GM21529 (cell line): ENCODE measurements around the gene SNAP25.

Experiments
- ATAC-seq: cut with Tn5 transposase; IDR thresholded peaks from one replicate; pipeline ENCODE4 v1.9.1; 2021; ENCODE audit not compliant: unreplicated experiment

The SNAP25 gene

GRCh38 chr20:10216146-10216791 lies 2.4 kb upstream of the SNAP25 start:
- ATAC-seq = no peak

- ATAC-seq = no peak
These were observed 764 bp upstream of the SNAP25 start for GRCh38 chr20:10217721-10218410.

DNA sequence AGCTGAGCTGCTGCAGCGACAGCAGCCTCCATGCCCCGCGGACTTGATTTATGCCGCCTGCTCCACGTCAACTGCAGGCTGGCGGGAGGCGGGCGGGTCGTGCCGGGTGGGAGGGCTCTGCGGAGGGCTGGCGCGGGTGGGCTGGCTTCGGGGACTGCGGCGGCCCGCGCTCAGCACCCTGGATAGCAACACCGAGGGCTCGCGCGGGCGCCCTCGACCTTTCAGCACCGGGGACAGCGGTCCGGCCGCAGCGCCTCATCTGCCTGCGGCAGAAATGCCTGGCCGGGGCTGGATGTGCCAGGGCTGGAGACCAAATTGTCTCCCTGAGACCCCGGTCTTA lies 792 bp downstream of the SNAP25 start:
- ATAC-seq = no peak

- no peak for ATAC-seq
These were observed 1.5 kb downstream of the SNAP25 start for GRCh38 chr20:10219993-10220750.

DNA sequence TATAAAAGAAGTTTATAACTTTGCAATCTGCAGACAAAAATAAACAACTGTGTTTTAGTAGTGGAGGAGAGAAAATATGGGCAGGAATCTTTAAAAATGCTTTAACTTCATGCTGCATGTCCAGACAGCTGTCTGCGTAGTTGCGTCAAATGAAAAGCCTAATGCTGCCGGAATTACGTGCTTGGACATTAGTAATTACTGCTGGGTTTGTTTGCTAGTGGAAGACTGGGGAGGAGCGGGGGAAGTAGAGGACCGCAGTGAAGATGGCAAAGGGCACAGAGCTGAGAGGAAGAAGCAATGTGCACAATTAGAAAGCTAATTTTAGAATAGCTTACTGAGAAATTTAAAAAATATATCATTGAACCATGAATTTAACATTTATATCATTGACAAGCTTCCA lies 2.4 kb downstream of the SNAP25 start:
- no peak for ATAC-seq

DNA sequence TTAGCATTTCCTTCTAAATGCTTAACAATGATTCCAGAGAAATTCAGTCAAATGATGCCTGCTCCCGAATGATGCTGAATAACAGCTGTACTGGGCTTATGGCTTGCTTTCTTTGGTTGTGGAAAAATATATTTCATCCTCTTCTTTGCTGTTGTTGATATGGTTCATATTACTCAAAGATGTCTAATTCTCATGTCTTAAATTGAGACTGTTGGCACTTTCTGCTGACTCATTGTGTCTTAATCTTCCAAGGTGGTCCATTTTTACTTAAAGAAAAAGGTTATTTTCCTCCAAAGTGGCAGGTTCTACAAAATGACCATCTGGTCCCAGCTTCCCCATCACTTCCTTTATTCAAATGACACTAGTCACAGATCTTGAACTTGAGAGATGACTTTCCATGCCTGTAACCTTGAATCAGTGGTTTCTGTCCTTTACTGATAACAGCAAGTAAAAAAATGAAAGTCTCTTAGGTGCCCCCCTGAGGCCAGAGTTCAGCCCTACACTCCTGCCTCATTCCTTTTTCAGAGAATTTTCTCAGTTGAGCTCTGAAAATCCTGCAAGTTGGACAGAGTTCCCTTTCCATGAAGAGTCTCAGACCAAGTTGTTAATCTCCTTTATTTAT lies 6.9 kb downstream of the SNAP25 start:
- no peak for ATAC-seq

- no peak for ATAC-seq
These were observed 9.7 kb downstream of the SNAP25 start for GRCh38 chr20:10228330-10228729.

DNA sequence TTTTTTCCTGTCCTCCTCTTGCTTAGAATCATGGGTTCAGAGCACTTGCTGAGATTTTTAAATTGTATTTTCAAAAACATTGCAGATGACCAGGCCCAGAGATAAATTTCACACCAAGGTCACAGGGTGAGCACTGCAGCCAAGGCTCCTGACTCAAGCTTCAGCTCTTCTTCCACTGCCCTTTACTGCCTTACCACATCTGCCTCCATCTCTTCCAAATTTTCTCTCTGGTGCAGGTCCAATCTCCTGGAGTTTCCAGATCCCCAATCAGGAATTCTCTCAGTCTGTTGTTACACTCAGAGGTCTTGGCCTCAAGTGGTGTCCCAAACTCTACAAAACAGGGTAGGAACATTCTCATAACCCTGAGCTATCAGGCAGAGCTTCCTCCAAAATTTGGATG lies 12.7 kb downstream of the SNAP25 start:
- ATAC-seq = no peak

GRCh38 chr20:10236540-10237533 lies 18.2 kb downstream of the SNAP25 start:
- ATAC-seq = no peak

- no peak for ATAC-seq
These were observed 21.3 kb downstream of the SNAP25 start for GRCh38 chr20:10239954-10240353.

DNA sequence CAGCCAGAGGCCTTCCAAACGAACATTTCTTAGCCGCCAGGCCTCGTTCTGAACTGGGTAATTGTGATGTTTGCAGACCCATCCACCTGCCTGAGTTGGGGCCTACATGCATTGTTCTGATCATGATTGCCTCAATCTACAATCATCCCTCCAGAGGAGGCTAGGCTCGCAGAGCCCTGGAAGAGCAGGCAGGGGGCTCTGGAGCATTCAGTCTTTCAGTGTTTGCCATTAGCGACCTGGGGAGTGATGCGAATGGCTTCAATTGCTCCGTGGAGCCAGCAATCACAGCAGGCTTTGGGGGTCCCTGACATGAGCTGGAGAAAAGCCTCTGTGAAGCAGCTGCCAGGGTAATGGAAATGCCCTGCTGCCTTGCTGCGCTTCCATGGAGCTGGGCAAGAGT lies 22.0 kb downstream of the SNAP25 start:
- no peak for ATAC-seq

DNA sequence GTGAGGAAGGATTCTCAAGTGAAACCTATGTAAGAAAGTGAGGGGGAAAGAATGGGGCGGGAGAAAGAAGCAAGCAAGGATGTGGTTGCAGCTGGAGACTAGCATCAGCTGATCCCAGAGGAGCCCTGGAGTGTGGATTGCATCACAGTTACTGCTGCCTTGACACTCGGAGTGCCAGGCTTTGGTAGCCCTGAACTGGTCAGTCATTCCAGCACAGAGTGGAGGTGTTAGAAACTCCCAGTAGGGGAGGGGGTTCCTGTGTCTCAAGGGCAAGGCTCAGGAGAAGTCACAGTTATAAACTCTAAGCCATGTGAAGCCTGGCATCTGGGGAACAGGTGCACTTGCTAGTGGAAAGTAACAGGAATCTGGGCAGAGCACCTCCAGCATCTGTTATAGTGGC lies 23.5 kb downstream of the SNAP25 start:
- no peak for ATAC-seq

GRCh38 chr20:10247440-10247839 lies 28.8 kb downstream of the SNAP25 start:
- ATAC-seq = no peak

DNA sequence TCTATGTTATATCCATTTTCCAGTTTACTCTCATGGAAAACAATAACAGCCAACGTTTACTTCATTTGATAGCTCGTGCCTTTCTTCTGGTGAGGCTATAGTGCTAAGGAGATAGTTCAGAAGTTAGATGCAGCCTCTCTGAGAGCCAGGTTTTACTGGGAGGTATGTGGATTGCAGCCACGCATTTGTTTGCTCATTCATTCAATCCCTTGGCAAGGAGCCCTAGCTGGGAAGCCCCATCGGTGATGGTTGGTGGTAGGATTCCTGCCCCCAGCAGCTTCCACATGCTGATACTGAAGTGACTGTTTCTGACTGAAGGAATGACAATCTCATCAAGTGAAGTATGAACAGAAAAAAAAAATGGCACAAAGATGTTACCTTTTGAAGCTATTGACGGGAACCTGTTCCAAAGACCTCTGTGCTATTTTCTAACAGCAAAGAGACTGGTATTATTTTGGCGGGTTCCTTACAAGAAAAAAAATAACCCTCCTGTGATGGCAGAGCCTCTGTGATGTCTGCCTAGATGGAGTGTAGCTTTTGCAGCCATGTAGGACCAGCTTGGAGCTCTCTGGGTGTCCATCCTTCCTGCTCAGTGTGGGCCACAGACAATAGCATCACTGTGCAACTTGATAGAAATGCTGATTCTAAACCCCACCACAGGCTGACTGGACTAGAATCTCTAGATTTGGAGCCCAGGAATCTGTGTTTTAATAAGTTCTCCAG lies 30.6 kb downstream of the SNAP25 start:
- no peak for ATAC-seq

- no peak for ATAC-seq
These were observed 31.2 kb downstream of the SNAP25 start for GRCh38 chr20:10249822-10250221.

DNA sequence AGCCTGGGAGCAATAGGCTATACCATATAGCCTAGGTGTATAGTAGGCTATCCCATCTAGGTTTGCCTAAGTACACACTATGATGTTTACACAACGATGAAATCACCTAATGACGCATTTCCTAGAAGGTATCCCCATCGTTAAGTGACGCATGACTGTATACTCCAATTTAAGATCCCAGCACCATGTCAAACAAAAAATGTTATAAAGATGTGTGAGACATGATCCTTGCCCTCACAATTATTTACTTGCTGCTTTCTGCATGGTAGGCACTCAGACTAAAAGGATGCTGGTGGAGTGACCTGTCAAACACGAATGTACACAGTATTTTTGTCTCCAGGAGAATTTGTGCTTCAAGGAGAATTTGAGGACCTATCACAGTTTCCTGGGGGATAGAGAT lies 32.3 kb downstream of the SNAP25 start:
- ATAC-seq = no peak

- no peak for ATAC-seq
These were observed 35.1 kb downstream of the SNAP25 start for GRCh38 chr20:10253780-10254179.

- ATAC-seq = no peak
These were observed 37.2 kb downstream of the SNAP25 start for GRCh38 chr20:10255846-10256245.

DNA sequence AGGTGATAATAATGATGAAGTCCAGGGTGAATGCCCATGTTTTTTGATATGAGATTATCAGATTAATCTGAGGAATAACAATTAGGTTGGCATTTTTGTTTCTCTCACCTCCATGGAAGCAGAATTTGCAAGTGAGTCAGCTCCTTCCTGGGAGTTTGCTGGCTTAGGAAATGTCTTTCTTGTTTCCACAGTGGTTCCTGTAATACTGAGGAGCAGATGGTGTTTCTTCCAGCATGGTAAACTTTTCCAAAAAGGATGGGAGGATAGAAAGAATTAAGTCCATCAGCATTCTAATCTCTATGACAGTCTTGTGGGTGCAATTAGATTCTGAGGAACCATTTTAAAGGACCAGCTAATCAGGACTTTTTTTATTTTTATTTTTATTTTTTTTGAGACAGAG lies 40.5 kb downstream of the SNAP25 start:
- ATAC-seq = no peak

DNA sequence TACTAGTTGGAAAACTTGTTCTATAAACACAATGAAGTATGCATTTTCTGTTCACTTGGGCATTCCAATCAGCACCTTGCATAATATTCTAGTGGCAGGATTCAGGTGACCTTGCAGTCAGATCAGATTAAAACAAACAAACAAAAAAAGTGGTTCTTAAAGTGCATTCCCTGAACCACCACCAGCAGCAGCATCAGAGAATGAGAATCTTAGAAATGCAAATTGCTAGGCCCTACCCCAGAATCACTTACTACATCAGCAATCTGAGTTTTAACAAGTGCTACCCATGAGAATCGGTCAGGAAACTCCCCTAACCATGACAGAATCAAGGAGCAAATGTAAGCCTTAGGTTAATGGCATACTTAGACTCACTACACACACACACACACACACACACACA lies 41.7 kb downstream of the SNAP25 start:
- no peak for ATAC-seq
